Measurements from ENCODE around the gene CFAP20DC.
"Not testable (repeated sequence)": the region's sequence is repeated elsewhere in the genome, so short reads cannot be mapped to it uniquely, and the experiment has no call there.

CFAP20DC gene

DNA sequence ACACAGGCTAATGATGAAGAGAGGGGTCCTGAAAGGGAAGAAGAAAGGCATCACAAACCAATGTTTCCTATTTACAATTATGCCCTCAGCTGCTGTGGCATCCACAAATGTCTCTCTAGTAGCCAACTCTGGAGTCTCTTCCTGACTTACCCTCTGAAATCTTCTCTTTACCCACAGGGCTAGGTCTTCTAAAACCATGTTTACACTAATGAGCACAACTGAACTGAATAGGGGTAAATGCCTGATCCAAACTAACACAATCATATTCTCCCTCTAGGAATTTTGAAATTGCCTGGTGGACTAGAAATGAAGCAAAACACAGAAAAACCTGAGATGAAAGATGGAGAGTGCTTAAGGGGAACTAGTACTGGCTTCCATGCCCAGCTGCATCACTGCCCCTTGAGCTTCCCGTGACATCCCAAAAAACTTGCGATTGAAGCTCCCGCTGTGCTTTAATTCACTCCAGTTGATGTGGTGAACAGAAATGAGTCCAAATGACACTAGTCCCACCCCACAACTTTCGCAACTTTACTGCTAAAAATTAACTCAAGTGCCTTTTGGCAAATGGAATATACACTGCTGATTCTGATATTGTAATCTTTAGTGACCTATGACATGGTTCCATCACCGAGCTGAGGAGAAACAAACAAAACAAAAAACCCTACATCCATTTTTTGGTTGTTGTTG is 32.8 kb downstream of the CFAP20DC start:
- DNase-seq: no peak

DNA sequence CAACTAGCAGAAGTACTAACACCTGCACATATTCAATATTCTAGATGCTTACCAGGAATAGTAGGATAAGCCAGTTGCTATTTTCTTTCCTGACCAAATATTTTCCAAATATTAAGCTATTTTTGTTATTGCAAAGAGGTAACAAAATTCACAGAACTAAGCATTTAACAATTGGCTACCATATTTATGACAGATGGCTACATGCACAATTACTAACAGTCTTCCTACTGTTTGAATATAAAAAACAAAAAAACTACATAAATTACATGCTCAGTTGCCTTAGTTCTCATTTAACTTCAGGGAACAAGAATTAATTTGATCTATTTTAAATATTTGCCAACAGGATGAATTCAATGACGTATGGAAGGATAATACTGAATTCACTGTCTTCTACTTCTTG is 36.2 kb downstream of the CFAP20DC start:
- DNase-seq: no peak

DNA sequence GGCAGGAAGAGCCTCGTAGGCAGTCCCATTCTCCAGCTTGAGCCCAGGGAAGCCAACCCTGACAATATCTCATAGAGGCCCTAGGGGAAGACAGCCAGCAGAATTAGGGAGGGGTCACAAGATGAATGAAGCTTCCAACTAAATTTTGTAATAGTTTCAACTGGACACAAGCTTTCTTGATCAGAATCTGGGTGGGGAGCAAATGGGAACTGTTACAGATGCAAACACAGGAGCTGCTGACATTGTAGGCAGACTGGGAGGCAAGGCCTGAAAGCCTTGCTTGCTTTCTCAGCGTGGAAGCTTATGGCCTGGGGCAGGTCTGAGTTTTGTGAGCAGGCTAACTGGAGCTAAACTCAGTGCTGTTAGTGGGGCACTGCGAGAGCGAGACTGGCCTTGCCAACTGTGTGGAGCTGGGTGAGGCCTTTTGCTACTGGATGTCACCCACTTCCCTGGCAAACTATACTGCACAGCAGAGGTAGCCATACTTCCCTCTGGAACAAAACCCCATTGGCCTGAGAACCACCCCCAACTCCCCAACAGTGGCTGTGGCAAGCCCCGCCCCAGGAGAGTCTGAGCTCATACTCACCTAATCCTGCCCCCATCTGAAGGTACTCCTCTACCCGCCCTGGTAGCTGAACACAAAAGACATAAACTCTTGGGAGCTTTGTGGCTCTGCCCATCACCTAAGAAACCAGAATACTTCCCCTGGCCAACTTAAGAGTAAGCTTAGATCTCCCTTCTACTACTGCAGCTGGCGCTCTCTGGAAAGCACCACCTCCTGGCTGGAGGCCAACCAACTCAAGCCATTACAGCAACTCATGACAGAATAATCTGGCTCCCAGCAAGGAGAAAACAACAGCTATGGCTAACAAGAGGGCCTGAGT is 42.9 kb downstream of the CFAP20DC start:
- DNase-seq: no peak

DNA sequence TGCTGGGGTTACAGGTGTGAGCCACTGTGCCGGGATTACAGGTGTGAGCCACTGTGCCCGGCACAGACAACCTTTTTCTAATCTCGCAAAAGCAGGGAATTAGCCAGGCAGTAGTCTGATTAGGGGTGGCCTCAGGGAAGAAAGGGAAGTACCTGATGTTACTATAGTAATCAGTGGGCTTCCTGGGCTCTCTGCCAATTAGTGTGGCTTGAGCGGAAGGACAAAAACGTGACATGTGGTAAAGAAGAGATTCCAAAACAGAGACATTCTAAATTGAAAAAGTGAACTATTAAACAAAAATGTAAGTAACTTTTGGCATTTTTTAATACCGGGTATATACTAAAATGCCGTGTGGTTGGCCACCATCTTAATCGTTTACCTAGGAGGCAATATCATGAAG is 48.1 kb downstream of the CFAP20DC start:
- DNase-seq: no peak

DNA sequence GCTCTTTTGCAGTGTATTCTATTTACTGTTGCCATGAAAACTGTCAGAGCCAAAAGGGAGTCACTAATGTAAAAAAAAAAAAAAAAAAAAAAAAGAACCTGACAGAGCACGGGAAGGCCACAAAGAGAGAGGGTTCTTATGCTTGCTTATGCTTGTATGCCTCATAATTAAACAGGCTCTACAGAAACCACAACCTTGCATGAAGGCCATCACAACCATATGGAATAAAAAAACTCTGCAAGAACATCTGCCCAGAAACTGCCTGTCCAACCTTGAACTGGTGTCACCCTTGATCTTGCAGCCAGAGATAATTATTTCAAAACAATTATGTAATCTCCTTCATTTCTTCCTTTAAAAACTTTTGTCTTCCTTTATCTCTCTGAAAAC is 50.1 kb downstream of the CFAP20DC start:
- no peak for DNase-seq

DNA sequence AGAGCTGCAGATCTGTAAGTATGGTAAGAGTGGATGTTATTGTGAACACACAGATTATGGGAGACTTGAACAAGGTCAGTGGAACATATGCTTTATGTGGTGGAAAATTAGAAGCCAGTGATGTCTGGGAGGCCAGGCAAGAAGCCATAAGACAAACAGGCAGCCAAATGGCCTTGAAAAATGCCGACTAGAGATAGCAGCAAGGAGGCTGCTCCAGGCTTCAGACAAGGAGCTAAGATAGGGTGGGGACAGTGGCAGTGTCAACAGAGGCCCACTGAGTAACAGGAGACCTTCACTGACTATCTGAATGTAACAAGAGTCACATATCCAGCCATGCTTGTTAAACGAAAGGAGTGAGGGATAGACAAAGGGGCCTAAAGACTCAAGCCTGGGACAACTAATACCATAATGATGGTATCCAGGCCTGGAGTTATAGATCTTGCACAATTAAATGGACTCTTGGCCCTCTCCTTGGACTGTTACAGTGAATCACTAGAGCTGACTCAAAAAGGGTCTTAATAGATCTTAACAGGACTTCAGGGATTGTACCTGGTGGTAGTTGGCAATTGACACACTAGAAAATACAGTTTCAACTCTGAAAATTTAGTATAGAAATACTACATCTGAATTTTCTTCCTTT is 50.6 kb downstream of the CFAP20DC start:
- DNase-seq: no peak

DNA sequence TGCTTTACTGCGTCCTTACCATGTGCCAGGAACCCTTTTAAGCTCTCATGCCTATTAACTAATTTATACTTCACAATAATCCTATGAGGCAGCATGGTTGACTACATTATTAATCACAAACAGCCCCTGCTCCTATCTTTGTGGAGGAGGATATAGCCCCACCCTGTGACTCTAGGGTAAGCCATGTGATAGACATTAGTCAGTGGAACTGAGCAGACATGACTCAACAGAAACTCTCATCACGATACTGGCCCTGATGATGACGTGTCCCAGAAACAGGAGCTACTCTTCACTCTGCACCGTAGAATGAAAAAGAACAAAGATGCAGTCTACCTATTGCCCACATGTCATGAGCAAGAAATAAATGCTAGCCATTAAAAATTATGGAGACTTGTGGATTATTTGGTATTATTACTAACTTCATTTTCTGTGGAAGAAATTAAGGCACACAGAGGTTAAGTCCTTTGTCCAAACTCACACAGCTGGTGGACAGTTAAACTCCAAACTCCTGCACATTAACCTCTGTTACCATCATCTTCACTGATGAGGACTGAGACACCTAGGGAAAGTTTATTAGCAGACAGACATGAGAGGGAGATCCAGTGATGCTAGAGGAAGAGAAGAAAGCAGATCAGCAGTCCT is 51.2 kb downstream of the CFAP20DC start:
- DNase-seq: peak; percentile 72

DNA sequence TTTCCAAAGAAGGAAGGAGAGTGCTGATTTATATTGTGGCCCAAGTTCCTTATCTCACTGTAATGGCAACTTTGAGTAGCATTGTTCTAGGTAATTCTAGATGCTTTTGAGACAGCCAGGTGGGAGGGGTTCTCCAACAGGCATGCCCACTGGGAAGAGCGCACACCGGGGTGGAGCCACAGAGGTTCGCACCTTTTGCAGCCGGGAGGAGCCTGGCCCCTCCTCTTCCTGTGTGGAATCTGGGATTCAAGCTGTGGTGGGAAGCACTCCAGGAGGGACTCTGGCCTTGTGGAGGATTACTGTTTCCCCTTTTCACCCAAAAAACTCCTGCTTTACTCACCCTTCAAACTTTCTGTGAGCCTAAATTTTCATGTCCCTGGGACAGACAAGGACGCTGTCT is 53.1 kb downstream of the CFAP20DC start:
- no peak for DNase-seq

DNA sequence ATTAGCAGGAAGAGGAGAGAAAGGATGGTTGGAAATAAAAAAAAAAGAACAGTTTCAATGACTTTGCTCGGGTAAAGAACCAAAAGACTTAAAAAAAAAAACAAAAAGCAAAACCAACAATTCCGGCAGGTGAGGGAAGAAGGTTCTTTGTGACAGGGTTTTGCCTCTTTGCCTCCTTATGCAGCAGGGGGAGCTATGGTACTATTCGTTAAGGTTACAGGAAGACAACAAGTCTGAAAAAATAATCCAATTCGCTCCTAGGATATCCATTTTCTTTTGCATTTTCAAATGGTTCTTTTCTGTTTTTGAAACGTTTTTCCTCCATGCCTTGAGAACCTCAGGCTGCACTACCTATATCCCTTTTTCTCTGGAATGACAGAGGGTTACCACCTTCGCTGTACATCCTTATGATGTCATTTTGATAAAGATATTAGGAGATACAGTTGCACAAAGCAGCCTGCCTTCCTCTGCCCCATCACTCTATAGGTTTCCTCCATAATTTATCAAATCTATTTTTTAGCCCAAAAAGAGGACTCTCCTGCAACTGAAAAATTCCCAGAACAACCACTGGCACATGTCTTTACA is 55.0 kb downstream of the CFAP20DC start:
- DNase-seq: peak; percentile 70

DNA sequence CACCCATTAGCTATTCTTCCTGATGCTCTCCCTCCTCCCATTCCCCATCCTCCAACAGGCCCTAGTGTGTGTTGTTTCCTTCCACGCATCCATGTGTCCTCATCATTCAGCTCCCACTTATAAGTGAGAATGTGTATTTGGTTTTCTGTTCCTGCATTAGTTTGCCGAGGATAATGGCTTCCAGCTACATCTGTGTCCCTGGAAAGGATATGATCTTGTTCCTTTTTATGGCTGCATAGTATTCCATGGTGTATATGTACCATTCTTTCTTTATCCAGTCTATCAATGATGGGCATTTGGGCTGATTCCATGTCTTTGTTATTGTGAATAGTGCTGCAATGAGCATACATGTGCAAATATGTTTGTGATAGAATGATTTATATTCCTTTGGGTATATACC is 56.3 kb downstream of the CFAP20DC start:
- DNase-seq: no peak

DNA sequence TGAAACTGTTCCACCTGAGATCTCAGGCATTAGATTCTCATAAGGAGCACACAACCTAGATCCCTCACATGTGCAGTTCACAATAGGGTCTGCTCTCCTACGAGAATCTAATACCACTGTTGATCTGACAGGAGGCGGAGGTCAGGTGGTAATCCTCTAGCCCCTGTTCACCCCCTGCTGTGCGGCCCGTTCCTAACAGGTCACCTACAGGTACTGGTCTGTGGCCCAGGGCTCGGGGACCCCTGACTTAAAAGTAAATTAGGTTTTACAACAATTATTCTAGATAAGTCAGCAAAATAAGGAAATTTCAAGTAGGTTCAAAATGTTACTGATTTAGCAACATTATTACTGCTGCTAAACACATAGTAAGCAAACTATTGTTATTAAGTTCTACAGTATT is 58.2 kb downstream of the CFAP20DC start:
- no peak for DNase-seq

DNA sequence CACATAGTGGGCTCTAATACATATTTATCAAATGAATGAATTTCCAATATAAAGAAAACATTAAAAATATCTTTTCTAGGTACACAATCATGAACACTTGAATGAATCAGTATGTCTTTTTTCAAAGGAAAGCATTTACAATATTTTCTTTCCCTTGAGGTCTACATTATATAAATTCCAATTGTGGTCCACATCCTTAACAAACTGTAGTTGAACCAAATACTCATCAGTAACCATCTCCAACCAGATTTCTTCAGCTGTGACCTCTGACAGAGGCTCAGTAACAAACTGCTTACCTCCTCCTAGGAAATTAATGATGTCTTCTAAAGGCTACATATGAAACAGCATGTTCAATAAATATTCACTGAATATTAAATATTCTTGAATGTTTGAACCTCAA is 58.8 kb downstream of the CFAP20DC start:
- DNase-seq: no peak

DNA sequence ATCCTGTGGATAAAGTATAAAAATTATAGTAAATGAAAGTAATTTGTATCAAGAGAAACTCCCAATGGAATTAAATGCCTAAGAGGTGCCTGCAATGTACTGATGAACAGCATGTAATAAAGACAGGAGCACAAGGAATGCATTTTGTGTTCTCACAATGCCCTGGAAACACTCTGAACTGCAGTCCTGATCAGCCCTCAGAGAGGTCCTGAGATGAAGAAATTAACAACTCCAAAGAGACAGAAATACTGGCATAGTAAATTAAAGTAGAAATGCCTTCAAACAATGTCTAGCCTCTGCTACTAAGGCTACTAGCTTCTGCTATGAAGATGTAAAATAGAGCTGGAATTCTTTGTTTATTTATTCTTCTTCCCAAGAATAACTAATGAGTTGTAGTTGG is 59.9 kb downstream of the CFAP20DC start:
- DNase-seq: no peak

DNA sequence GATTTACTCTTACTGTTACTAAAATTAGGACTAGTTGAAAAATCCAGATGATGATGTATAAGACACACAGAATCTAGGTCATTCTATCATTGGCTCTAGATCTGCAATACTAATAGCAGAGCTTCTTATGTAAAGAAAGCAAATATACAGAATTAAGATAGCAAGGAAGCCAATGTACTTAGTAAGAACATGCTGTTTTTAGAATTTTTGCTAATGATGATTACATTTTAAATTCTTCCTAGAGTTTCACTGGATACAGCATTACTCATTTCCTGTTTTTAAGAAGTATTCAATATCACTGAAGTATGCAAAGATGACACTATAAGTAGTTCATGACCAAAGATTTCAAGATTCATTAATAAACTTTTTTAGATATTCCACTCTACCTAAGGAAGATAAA is 60.7 kb downstream of the CFAP20DC start:
- no peak for DNase-seq

DNA sequence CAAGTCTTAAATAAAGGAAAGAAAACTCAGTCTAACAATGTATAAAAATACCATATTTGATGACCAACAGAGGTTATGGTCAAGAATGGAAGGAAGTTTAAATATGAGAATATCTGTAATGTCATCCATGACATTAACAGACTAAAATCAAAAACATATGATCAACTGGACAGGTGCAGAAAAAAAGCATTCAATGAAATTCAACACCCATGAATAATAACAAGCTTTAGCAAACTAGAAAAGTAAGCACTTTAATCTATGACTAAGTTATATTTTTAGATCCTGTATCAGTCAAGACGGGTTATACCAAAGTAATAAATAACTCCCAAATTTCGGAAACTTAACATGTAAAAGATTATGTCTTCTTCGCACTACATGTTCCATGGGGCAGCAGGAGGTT is 61.8 kb downstream of the CFAP20DC start:
- DNase-seq: no peak

DNA sequence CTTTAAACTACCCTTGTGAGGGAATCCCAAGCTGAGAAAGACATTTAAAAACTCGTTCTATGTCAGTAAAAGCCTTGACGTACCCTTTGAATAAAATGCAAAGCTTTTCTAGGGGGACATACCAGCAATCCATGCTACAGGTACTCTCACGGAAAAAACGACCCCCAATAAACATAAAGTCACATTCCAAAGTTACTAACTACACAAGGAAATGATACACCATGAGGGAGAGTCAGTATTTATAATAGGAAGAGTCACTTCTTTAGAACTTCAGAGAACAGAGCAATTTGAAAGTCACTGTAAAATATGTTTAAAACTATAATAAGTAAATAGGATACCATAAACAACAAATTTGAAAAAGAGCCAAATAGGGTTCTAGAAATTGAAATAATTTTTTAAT is 63.2 kb downstream of the CFAP20DC start:
- no peak for DNase-seq

DNA sequence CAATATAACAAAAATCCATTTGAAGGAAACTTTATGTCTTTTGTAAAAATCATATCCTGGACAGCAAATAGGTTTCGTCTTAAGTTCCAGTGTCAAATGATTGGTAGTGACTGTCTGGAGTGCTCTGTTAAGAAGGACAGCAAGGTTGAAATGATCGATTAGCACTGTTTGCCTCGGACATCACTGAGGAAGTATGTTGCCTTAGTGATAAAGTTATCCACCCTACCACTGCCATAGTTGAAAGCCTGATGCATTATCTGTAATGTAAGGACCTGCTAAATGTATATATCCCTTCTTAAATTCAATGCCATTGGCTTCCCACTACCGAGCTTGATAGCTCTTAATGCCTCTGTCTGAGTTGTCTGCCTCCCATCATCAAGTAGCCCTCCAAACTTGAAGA is 70.0 kb downstream of the CFAP20DC start:
- DNase-seq: no peak

DNA sequence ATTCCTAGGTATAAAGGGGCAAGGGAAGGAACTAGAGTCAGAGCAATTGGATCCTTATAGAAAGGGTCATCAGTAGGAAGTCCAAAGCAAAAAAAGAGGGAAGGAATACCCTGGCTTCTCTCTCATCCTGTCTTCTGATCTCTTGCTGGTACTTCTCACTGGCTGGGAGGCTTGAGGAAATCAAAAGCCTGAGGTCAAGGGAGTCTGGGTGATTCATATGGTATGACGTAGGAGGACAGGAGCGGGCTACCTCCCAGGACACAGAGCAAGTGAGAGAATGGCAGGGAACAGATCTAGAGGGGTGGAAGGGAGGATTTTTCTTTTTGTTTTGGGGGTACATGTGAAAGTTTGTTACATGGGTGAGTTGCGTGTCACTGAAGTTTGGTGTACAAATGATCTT is 76.0 kb downstream of the CFAP20DC start:
- no peak for DNase-seq

DNA sequence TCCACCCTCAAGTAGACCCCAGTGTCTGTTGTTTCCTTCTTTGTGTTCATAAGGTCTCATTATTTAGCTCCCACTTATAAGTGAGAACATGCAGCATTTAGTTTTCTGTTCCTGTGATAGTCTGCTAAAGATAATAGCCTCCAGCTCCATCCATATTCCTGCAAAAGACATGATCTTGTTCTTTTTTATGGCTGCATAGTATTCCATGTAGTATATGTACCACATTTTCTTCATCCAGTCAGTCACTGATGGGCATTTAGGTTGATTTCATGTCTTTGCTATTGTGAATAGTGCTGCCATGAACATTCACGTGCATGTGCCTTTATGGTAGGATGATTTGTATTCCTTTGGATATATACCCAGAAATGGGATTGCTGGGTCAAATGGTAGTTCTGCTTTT is 82.0 kb downstream of the CFAP20DC start:
- DNase-seq: not testable (repeated sequence)

DNA sequence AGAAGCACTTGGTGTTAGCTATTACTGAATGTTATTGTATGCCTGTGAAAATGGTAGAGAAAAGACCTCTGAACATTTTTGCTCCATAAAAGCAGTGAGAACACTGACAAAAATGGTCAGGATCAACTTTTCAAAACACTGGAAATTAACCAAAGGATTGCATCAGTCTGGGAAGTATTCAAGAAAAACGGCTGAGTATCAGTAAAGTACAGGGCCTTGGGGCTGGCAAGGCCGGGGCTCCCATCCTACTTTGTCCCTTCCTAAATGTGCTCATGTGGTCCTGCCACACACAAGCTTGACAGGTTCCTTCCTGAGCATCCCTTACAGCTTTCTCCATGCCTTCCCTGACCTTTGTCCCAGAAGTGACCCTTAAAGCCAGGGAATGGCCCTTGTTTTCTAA is 84.0 kb downstream of the CFAP20DC start:
- DNase-seq: no peak

DNA sequence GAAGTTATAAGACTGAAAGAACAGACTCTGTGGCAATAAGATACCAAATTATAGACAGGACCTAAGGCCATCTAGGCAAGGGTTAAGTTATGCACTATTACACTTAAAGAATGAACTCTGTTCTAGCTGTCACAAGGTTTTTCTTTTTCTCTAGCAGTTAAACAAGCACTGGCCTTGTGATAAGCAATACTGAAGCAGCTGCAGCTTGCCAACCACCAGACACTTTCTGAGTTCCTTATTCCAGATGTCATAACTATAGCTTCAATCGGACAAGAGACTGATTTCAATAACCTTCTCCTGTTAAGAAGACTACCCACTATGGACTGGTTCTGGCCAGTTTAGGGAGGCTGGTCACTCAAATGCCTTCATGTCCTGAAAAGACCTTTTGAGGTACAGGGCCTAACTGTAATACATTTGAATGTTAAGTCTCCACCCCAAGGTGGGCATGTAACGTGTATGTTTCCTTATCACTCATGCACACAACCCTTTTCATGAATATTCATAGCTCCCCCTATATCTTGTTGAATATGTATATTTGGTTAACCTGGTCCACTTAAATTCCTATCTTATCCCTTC is 85.8 kb downstream of the CFAP20DC start:
- no peak for DNase-seq

DNA sequence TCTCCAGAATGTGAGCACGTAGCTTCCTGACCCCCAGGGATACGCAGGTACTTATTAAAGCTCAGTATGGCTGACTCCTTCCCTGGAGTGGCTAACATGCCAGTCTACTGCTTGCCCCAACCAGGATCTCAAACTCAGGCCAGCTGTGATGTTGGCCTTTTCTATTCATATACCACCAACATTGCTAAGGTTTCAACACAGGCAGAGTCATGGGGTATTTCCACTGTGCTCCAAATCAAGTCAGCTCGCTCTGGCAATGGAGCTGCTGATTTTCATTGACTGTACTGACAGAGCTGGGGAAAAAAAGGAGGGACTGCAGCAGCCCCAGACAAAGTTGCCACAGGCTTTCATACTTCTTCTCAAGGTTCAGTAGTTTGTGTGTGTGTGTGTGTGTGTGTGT is 87.0 kb downstream of the CFAP20DC start:
- no peak for DNase-seq

Data from activated CD4-positive, alpha-beta T cell treated with anti-CD3 and anti-CD28 coated beads, Interleukin-2, Interleukin-6, amounts not matched to agents 100 ng/mL and 50 ng/mL, durations not matched to agents 16 hours and 8 hours (primary cell).